Activated CD8-positive, alpha-beta memory T cell treated with anti-CD3 and anti-CD28 coated beads, Interleukin-2, amount 50 U/mL, for 24 hours (primary cell): Measurements from ENCODE around the gene CENPVL1.
"Not testable (repeated sequence)": the region's sequence is repeated elsewhere in the genome, so short reads cannot be mapped to it uniquely, and the experiment has no call there.

Experiments used
- DNase-seq: peaks from one replicate; pipeline ENCODE4 v3.0.0-alpha.2; 2020; ENCODE audit errors: extremely low read depth

CENPVL1 gene

DNA sequence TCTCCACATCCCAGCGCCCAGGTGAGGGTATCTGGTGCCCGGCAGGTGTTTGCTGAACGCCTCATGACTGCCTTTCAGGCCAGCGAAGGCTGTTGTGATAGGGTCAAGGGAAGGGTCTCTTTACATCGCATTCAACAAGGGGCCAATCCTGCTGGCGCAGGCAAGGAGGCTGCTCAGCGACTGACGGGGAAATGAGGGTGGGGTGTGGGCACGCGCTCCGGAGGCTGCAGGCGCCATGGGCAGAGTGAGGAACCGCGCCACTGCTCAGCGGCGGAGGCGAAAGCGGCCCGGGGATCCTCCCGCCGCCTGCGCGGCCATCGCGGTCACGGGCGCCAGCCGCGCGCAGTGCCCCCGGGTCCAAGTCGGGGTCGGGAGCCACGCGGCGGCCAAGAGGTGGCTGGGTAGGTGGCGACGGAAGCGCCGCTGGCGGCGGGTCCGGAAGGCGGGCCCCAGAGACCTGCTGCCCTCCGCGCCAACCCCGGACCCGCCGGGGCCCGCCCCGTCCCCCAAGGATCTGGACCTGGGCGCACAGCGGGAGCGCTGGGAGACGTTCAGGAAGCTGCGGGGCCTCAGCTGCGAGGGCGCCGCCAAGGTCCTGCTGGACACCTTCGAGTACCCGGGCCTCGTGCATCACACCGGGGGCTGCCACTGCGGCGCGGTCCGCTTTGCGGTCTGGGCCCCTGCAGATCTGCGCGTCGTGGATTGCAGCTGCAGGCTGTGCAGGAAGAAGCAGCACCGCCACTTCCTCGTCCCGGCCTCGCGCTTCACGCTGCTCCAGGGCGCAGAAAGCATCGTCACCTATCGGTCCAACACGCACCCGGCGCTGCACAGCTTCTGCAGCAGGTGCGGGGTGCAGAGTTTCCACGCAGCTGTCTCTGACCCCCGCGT lies at the start of gene CENPVL1:
CENPVL1 (plus strand) TSS at position 236 of the 888 bp plus-strand sequence; CDS start at position 236, 0 bp downstream.
- DNase-seq: not testable (repeated sequence)

GRCh38 chrX:51665981-51666380 lies 44.3 kb upstream of the CENPVL1 start:
- no peak for DNase-seq

GRCh38 chrX:51679689-51680433 lies 30.5 kb upstream of the CENPVL1 start:
- not testable (repeated sequence) for DNase-seq

DNA sequence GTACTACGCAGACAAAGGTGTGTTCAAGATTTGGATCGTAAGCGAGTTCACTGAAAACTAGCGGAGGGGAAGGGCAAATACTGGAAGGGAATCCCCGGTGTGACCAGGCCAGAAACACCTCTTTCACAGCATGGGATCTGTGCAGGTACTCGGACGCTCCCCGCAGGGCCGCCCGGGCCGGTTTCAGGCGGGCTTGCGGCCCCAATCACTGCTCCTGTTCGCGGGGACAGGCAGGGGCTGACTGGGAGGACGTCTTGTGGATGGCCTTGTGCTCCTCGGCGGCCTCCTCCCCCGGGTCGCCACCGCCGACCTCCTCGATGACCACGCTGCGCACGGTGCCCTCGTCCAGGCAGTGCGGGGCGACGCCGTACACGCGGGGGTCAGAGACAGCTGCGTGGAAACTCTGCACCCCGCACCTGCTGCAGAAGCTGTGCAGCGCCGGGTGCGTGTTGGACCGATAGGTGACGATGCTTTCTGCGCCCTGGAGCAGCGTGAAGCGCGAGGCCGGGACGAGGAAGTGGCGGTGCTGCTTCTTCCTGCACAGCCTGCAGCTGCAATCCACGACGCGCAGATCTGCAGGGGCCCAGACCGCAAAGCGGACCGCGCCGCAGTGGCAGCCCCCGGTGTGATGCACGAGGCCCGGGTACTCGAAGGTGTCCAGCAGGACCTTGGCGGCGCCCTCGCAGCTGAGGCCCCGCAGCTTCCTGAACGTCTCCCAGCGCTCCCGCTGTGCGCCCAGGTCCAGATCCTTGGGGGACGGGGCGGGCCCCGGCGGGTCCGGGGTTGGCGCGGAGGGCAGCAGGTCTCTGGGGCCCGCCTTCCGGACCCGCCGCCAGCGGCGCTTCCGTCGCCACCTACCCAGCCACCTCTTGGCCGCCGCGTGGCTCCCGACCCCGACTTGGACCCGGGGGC lies 28.2 kb upstream of the CENPVL1 start:
- DNase-seq: not testable (repeated sequence)

DNA sequence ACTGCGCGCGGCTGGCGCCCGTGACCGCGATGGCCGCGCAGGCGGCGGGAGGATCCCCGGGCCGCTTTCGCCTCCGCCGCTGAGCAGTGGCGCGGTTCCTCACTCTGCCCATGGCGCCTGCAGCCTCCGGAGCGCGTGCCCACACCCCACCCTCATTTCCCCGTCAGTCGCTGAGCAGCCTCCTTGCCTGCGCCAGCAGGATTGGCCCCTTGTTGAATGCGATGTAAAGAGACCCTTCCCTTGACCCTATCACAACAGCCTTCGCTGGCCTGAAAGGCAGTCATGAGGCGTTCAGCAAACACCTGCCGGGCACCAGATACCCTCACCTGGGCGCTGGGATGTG lies 27.6 kb upstream of the CENPVL1 start, which contains the start of gene CENPVL2:
CENPVL2 (minus strand) TSS at position 112 of the 343 bp plus-strand sequence; CDS start at position 112, 0 bp downstream.
- DNase-seq: not testable (repeated sequence)

- DNase-seq: no peak
These were observed 16.1 kb upstream of the CENPVL1 start for GRCh38 chrX:51694254-51694653.

DNA sequence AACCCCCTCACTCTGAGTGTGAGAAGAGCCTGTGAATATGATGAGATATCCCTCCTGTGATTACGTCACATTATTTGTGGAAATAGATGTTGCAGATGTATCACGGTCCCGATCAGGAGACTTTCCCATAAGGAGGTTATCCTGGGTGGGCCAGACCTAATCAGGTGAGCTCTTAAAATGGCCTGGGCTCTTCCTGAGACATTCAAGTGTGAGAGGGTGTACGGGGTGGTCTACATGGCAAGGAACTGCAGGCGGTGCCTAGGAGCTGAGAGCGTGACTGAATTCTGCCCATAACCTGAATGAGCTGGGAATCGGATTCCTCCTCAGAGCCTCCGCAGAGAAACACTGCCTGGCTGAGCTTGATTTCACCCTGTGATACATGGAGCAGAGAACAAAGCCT lies 12.9 kb upstream of the CENPVL1 start:
- no peak for DNase-seq

- DNase-seq: not testable (repeated sequence)
These were observed 2.8 kb downstream of the CENPVL1 start for GRCh38 chrX:51712943-51713647.

DNA sequence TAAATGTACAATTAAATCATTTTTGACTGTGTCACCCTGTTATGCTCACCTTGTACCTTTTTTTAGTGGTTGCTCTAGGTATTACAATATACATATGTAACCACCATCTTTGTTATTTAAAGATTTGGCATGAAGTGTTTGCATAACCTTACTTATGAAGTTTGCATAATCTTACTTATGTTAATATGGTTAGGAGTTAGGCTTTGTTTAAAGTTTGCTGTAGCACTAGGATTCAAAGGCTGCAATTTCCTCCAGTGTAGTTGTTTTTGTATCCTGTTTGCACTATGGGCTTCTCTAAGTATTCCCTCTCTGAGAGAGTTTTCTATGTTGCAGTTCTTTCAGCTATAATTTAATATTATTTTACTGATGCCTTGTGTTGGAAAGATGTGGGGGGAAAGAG lies 17.9 kb downstream of the CENPVL1 start:
- DNase-seq: no peak

DNA sequence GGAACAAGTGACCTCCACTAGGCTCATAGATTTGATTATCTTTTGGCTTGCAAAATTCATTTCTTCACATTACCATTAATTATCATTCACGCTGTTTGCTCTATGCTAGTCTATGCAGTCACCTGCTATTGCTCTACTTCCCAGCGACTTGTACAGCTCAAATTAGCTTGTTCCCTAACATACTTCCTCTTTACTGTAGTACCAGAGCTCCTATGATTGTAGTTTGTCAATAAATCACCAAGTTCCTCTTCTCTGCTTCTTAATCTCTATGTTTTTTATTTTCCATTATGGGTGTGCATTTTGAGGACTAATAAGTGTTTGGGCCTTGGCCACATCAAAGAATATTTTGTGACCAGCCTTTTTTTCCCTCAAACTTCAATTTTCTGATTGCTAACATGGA lies 26.8 kb downstream of the CENPVL1 start:
- DNase-seq: no peak

DNA sequence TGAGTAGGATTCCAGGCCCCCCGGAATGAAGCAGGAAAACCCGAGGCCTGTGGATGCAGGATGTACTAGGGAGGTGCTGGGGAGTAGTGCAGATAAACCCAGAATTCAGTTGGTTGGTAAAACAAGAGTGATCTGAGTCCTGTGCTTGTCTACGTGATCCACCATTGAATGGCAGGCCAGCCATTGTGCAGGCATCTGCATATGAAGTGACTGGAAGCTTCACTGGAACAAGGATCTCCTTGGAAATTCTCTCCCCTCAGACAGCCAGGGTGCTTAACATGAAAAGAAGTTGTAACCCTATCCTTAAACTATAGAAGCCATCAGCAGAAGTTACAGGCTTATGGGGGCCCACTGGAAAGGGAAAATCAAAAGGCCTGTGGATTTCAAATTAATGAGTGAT lies 32.3 kb downstream of the CENPVL1 start:
- no peak for DNase-seq

DNA sequence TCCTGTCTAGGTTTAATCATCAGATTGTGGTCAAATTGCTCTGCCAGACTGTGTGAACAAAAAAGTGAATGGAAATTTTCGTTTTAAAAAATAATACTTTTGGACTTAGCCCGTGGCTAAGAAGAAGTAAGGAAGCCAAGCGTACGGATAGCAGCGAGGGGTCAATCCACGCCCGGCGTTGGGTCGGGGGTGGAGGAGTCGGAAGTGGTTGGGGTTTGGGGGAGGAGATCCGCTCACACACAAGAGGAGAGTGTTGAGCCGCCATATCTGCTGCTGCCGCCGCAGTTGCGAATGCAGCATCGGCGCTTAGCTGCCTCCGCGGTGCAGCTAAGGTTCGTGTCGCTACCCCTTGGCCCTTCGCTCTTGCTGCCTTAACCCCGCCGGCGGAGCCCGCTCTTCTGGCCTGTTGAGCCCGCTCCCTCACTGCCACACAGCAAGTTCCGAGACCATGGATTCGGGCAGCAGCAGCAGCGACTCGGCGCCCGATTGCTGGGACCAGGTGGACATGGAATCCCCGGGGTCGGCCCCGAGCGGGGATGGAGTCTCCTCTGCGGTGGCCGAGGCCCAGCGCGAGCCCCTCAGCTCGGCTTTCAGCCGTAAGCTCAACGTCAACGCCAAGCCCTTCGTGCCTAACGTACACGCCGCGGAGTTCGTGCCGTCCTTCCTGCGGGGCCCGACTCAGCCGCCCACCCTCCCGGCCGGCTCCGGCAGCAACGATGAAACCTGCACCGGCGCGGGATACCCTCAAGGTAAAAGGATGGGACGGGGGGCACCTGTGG lies 33.1 kb downstream of the CENPVL1 start, which contains the start of gene GSPT2:
GSPT2 (plus strand) TSS at position 264 of the 779 bp plus-strand sequence; CDS start at position 449, 185 bp downstream.
- DNase-seq: peak; percentile 9

DNA sequence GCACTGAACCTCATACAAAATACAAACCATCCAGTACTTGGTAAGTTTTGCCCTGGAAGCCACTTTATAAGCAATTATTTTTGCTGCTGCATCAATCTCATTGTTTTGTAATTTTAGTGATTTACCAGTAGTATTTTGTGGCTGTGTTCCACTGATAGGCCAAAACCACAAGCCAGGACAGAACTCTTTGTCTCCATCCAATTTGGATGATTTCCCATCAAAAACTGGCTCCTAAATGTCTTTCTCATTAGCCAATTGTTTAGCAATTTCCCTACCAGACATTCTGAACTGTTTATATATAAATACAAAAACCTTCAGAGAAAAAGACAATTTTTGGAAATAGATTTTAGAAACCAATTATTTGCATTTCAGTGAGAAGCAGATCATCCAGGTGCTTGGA lies 37.4 kb downstream of the CENPVL1 start:
- no peak for DNase-seq

- DNase-seq: no peak
These were observed 48.9 kb downstream of the CENPVL1 start for GRCh38 chrX:51759055-51759839.

- no peak for DNase-seq
These were observed 50.3 kb downstream of the CENPVL1 start for GRCh38 chrX:51760657-51761056.
